ENCODE measurements around the gene HNRNPL.

DNA sequence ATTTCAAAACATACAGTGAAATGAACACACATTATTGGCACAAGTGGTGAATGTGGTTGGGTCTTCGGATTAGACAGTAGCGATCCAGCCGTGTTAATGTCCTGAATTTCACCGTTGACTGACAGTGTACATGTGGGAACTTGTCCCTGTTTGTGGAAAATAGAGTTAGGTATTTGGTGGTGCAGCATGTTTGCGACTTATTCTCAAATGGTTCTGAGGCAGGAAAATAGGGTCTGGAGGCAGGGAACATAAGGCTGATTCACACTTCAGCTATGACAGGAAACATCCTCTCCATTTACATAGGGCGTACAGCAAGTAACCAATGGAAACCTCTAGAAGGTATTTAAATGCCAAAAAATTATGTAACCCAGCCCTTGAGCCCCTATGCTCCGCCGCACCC lies 56.6 kb downstream of the HNRNPL start:
- TF ChIP-seq RAD21 (IDR thresholded peaks at IDR 0.05; ENCODE audit: insufficient read depth, low read depth, low read length) (no peak), SMARCA5 (IDR thresholded peaks at IDR 0.05) (no peak), MYB (IDR thresholded peaks at IDR 0.05; ENCODE audit: borderline replicate concordance, low read depth, low read length) (no peak), SREBF2 (IDR thresholded peaks at IDR 0.05; ENCODE audit: low read length) (no peak), RFX5 (IDR thresholded peaks at IDR 0.05; ENCODE audit: low read depth, low read length) (no peak), BHLHE40 (IDR thresholded peaks at IDR 0.05; ENCODE audit: borderline replicate concordance in 1 of 2, low read depth in 2 of 2, low read length in 1 of 2) (no peak)
- TF ChIP-seq, protein P1, sequence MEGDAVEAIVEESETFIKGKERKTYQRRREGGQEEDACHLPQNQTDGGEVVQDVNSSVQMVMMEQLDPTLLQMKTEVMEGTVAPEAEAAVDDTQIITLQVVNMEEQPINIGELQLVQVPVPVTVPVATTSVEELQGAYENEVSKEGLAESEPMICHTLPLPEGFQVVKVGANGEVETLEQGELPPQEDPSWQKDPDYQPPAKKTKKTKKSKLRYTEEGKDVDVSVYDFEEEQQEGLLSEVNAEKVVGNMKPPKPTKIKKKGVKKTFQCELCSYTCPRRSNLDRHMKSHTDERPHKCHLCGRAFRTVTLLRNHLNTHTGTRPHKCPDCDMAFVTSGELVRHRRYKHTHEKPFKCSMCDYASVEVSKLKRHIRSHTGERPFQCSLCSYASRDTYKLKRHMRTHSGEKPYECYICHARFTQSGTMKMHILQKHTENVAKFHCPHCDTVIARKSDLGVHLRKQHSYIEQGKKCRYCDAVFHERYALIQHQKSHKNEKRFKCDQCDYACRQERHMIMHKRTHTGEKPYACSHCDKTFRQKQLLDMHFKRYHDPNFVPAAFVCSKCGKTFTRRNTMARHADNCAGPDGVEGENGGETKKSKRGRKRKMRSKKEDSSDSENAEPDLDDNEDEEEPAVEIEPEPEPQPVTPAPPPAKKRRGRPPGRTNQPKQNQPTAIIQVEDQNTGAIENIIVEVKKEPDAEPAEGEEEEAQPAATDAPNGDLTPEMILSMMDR (IDR thresholded peaks at IDR 0.05 in 2 of 3, conservative IDR thresholded peaks at IDR 0.05 in 1 of 3; ENCODE audit: control insufficient read depth in 2 of 3, extremely low read depth in 1 of 3, insufficient read depth in 1 of 3, low read depth in 3 of 3, low read length in 3 of 3), result no peak
- TF ChIP-seq, protein P2, sequence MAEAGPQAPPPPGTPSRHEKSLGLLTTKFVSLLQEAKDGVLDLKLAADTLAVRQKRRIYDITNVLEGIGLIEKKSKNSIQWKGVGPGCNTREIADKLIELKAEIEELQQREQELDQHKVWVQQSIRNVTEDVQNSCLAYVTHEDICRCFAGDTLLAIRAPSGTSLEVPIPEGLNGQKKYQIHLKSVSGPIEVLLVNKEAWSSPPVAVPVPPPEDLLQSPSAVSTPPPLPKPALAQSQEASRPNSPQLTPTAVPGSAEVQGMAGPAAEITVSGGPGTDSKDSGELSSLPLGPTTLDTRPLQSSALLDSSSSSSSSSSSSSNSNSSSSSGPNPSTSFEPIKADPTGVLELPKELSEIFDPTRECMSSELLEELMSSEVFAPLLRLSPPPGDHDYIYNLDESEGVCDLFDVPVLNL (IDR thresholded peaks at IDR 0.05; ENCODE audit: low read depth, low read length), result no peak
- TF ChIP-seq, protein P3, sequence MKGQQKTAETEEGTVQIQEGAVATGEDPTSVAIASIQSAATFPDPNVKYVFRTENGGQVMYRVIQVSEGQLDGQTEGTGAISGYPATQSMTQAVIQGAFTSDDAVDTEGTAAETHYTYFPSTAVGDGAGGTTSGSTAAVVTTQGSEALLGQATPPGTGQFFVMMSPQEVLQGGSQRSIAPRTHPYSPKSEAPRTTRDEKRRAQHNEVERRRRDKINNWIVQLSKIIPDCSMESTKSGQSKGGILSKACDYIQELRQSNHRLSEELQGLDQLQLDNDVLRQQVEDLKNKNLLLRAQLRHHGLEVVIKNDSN (IDR thresholded peaks at IDR 0.05; ENCODE audit: borderline replicate concordance, extremely low read length, insufficient read depth, low read depth, low read length), result no peak
- TF ChIP-seq, protein P4, sequence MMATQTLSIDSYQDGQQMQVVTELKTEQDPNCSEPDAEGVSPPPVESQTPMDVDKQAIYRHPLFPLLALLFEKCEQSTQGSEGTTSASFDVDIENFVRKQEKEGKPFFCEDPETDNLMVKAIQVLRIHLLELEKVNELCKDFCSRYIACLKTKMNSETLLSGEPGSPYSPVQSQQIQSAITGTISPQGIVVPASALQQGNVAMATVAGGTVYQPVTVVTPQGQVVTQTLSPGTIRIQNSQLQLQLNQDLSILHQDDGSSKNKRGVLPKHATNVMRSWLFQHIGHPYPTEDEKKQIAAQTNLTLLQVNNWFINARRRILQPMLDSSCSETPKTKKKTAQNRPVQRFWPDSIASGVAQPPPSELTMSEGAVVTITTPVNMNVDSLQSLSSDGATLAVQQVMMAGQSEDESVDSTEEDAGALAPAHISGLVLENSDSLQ (IDR thresholded peaks at IDR 0.05), result no peak
